GF-D8 (cell line): ENCODE results near the gene MRPL1.
"Not testable (repeated sequence)": the region's sequence is repeated elsewhere in the genome, so short reads cannot be mapped to it uniquely, and the experiment has no call there.

ENCODE experiments used
- DNase-seq: peaks from one replicate; lab custom pipeline; 2025; lab: John Stamatoyannopoulos, UW

Gene MRPL1

GRCh38 chr4:77913348-77913747, 50.7 kb downstream of the MRPL1 start:
- no peak for DNase-seq

GRCh38 chr4:77917075-77917474, 54.4 kb downstream of the MRPL1 start:
- no peak for DNase-seq

- DNase-seq: no peak
These were observed 55.0 kb downstream of the MRPL1 start for GRCh38 chr4:77917601-77918000.

DNA sequence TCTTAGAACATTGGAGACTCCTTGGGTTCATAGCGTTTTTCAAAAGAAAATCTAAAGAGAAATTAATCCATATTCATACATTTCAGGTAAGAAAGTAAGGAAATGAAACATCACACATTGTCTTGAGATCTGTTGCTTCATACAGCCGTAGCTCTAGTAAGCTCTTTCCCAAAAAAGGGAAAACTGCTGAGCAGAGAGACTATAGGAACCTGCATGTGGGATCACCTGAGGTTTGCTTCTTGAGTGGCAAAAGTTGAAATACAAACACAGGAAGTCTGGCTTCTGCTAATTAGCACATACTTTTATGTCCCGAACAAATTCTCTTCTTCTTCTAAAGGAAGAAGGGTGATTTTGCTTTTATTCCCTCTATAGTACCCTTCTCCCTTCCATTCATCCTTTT, 57.7 kb downstream of the MRPL1 start:
- no peak for DNase-seq

GRCh38 chr4:77921701-77922100, 59.1 kb downstream of the MRPL1 start:
- DNase-seq: no peak

DNA sequence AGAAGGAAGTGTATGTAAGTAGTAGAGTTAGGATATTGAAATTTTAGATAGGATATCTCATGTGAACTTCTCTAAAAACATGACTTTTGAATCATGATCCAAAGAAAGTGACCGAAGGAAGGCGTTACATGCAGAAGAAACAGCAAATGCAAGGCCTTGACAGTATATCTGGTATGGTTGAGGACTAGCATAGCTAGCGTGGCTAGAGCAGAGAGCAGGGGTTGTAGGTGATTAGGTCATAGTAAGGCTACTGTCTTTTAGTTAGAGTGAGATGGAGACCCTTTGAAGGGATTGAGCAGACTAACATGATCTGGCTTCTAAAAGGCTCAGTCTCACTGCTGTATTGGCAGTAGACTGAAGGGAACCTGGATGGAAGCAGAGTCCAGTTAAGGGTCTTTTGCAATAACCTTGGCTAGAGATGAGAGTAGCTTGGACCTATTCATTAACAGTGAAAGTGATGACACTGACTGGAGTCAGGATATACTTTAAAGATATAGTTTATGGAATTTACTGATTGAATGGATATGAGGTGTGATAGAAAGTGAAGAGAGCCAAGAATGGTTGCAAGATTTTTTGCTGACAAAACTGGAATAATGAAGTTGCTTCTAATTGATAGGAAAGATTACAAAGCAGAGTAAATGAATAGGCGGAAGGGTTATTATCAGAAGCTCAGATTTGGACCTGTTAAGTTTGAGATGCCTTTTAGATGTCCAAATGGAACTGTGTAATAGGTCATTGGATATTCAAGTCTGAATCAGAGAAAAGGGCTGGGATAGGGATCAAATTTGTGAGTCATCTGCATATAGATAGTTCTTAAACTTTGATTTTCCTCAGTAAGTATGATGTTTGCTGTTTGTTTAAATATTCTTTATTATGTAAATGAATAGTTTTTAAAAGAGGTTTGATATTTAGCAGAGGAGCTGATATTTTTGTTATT, 59.8 kb downstream of the MRPL1 start:
- no peak for DNase-seq

- DNase-seq: no peak
These were observed 65.6 kb downstream of the MRPL1 start for GRCh38 chr4:77927991-77928925.

DNA sequence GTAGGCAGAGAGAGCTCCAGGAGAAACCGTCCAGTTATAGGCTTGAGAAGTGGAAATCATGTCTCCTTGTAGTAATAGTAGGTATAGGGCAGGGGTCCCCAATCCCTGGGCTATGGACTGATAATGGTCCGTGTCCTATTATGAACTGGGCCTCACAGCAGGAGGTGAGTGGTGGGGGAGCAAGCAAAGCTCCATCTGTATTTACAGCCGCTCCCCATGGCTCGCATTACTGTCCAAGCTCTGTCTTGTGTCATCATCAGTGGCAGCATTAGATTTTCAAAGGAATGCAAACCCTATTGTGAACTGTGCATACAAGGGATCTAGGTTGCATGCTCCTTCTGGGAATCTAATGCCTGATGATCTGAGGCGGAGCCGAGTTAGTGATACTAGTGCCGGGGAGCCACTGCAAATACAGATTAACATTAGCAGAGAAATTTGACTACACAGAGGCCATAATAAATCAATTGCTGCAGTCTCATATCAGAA, 67.6 kb downstream of the MRPL1 start:
- DNase-seq: no peak

GRCh38 chr4:77930876-77931275, 68.2 kb downstream of the MRPL1 start:
- DNase-seq: no peak

- no peak for DNase-seq
These were observed 69.0 kb downstream of the MRPL1 start for GRCh38 chr4:77931452-77932135.

DNA sequence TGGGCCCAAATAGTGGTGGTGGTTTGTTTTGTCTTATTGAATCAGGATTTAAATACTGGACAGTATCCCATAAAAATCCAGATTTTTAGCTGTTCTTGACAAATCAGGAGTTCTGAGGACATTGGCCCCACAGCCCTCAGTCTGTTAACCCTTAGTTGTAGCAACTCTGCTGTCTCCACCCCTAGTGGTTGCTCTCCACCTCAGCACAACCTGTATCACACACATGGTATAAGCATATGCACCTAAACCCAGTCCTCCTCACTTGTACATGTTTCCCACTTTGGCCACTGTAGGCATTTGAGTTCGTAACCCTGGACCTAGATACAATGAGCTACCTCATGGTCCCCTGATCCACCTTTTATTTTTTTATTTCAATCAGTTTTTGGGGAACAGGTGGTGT, 75.9 kb downstream of the MRPL1 start:
- no peak for DNase-seq

DNA sequence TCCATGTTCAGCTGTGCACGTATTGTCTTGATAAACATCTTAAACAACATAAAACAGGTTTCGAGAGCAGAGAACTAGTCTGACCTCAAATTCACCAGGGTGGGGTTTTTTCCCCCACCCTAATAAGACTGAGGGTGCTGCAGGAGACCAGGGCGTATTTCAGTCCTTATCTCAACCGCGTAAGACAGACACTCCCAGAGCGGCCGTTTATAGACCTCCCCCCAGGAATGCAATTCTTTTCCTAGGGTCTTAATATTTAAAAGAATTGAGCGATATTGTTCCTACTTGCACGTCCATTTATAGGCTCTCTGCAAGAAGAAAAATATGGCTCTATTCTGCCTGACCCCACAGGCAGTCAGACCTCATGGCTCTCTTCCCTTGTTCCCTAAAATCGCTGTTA, 83.3 kb downstream of the MRPL1 start:
- DNase-seq: not testable (repeated sequence)

DNA sequence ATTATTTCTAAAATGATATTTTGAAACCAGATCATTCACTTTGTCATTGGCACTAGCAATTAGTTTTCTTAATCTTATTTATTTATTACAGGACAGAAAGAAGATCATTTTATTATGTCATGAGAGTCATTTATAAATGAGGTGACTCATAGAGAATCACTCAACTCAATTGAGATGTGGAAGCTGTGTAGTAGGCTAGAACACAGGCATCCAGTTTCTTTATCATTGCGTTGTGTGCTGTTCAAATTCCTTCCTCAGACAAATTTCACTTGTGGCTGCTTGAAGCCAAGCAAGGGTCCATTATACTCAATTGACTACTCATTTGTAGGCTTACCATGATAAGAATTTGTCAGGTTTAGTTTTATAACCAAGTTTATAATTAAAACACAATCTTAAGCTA, 87.6 kb downstream of the MRPL1 start:
- no peak for DNase-seq

DNA sequence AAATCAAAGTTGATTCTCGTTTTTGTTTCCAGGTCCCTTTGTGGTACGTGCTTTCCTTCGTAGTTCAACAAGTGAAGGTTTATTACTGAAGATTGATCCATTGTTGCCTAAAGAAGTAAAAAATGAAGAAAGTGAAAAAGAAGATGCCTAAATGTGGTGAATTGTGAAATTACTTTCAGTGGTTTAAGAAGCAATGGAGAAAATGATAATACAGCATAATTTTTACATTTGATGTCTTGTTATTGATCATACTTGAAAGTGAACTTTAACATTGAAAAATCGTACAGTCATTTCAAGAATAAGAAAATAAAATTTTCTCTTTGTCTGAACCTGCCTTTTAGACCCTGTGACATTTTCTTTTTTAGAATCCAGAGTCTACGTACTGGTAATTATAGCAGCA, 89.8 kb downstream of the MRPL1 start:
- DNase-seq: no peak

- no peak for DNase-seq
These were observed 92.1 kb downstream of the MRPL1 start for GRCh38 chr4:77954690-77955089.

- no peak for DNase-seq
These were observed 94.3 kb downstream of the MRPL1 start for GRCh38 chr4:77956917-77957316.

- no peak for DNase-seq
These were observed 96.3 kb downstream of the MRPL1 start for GRCh38 chr4:77958897-77959296.

DNA sequence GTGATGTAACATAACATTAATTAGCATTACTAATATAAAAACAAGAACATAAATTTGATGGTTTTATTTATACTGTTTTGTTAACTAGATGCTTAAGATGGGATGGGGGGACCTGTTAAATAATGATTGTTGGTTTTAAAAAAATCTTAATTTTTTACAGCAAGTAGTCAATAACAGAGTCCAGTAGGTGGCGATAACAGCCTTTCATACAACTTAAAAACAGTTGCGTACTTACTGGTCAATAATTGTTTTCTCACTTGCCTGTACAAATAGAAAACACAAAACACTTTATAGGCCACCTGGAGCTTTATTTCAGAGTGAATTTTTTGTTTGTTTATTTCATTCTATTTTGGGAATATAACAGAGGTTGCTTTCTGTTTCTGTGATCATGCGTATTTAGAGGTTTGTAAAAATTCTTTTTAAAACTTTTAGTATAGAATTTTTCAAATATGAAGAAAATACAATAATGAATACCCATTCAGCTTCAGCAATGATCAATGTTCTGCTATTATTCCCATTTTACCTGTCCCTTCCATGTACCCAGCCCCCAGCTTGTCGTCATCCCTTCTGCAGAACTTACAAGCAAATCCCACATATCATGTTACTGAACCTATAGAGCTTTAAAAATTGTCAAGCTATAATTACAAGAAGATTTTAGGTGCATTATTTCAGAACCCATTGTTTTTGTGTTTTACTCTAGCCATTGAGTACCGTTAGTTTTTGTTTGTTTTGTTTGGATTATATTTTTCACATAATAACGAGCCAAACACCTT, 97.1 kb downstream of the MRPL1 start:
- DNase-seq: no peak

DNA sequence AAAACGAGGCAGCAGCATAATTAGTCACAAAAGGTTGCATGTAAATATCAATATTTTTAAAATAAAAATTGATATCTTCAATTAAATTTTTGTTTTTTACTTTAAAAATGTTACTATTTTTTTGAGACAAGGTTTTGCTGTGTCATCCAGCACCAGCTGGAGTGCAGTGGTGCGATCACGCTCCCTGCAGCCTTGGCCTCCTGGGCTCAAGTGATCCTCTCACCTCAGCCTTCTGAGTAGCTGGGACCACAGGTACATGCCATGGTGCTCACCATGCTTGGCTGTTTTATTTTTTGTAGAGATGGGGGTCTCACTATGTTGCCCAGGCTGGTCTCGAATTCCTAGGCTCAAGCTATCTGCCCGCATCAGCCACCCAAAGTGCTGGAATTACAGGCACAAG, 97.7 kb downstream of the MRPL1 start:
- no peak for DNase-seq

- no peak for DNase-seq
These were observed 100.4 kb downstream of the MRPL1 start for GRCh38 chr4:77963004-77963403.

GRCh38 chr4:77973657-77974056, 111.0 kb downstream of the MRPL1 start:
- DNase-seq: not testable (repeated sequence)
